Psoas muscle (tissue), 8 donors: ENCODE measurements around the gene TRDMT1. TPM values are rescaled to one million over a fixed set of nuclear protein-coding genes. Genes with fewer than 3 reads are reported as not detected.

Experiments used
- ATAC-seq, 4 donors: fragments of 200-7000 bp; cut with Tn5 transposase; one replicate each; pipeline ENCODE4 v1.9.1; 2020; ENCODE audit warnings: moderate library complexity in 3 of 4, mild to moderate bottlenecking in 2 of 4
- DNase-seq, 2 donors: peaks; one replicate each; pipeline ENCODE4 v3.0.0-alpha.2; 2020
- H3K27ac ChIP-seq: fragments of 200-600 bp; one replicate; pipeline ENCODE4 v1.8.0; 2022
- H3K27me3 ChIP-seq, 3 donors: fragments of 200-600 bp in 1 of 3; one replicate each; pipeline versions ENCODE4 v1.6.1 to v1.8.0; 2013 to 2022; ENCODE audit warnings: low read length in 2 of 3, mild to moderate bottlenecking in 2 of 3, moderate library complexity in 1 of 3; ENCODE audit not compliant: insufficient read depth in 3 of 3
- H3K36me3 ChIP-seq, 2 donors: fragments of 200-600 bp in 1 of 2; one replicate each; pipeline versions ENCODE4 v1.6.1 to v1.8.0; 2013 to 2022; ENCODE audit warnings: low read depth in 1 of 2, mild to moderate bottlenecking in 1 of 2, moderate library complexity in 1 of 2; ENCODE audit not compliant: insufficient read depth in 1 of 2
- H3K4me1 ChIP-seq: fragments of 200-600 bp; one replicate; pipeline ENCODE4 v1.8.0; 2022
- H3K4me3 ChIP-seq: fragments of 200-600 bp; one replicate; pipeline ENCODE4 v1.8.0; 2022; ENCODE audit warnings: mild to moderate bottlenecking
- H3K9me3 ChIP-seq: fragments of 200-600 bp; one replicate; pipeline ENCODE4 v1.8.0; 2022
- CTCF ChIP-seq: fragments of 200-600 bp; IDR thresholded peaks from one replicate; pipeline ENCODE4 v1.8.0; 2022; ENCODE audit warnings: antibody characterized with exemption
- WGBS, 3 donors: extraction: QIAGEN DNeasy Blood & Tissue Kit; methylation state at CpG; one replicate each; pipeline versions ENCODE4 v1.1.6 to v1.1.7; 2013; 5-methylcytosine and 5-hydroxymethylcytosine counted together
- intact Hi-C, 2 donors: fragments of 100-400 bp; cut with DNase I; formaldehyde crosslinking; loops; one replicate each; pipeline versions ENCODE4 v1.11.0 to v1.14.2; 2022
- polyA plus RNA-seq, 3 donors: library from polyadenylated mRNA; stranded (reverse); fragments of 200-250 nt; gene quantifications; one replicate each; pipeline ENCODE4 v1.2.3, GENCODE V29; 2013
- total RNA-seq, 4 donors: library from RNA; stranded (reverse); fragmentation: NEBNext Ultra II Directional in 2 of 4; extraction: Animal tissue kit (Norgen Biotek cat#: 25700) in 2 of 4; gene quantifications; one replicate each; pipeline versions ENCODE4 v1.2.1 to v1.2.4, GENCODE V29; 2021 to 2023
- donor health status: healthy with polysubstance abuse.
- donor health status: DM: no; HTN: no; CAD: no; lungs with moderate emphysema.
- donor health status: Bipolar disorder and iron deficiency.
- donor health status: healthy.
- donor health status: DM: yes; HTN: yes; CAD: no.
- donor health status: DM: no; HTN: no; CAD: no.
- donor health status: DM: no; HTN: no; CAD: no.
- donor health status: DM: yes; HTN: yes; CAD: no.

TRDMT1 gene
- total and polyA plus RNA-seq, 7 donors, result 0.49 to 2.7 (median 2.3) TPM

GRCh38 chr10:17237149-17237527, 35.7 kb upstream of the TRDMT1 start:
- intact Hi-C loops, result no loop called here
- H3K27me3 ChIP-seq, result peaks cover 0 to 25% (median 3%) of the 10 kb centered on the region in 3 donors
- peaks cover 3 to 58% of the 10 kb centered on the region in 2 donors for H3K36me3 ChIP-seq
- no peaks in the 10 kb centered on the region for H3K9me3 ChIP-seq
- DNase-seq (no peak), ATAC-seq (no peak)
- no peak for TF ChIP-seq CTCF
- H3K4me1 ChIP-seq, result peaks cover 39% of the 10 kb centered on the region
- H3K27ac ChIP-seq, result no peak overlapping the region
- WGBS, 3 donors, result 69 to 74% (median 74%) methylated on average over 5 of the region's 5 CpGs
- H3K4me3 ChIP-seq, result no peak overlapping the region

- WGBS, 3 donors, result 4 to 20% (median 19%) methylated on average over 1 of the region's 1 CpG
- no peak for ATAC-seq
- intact Hi-C loops, result no loop called here
- peaks cover 0 to 30% (median 3%) of the 10 kb centered on the region in 3 donors for H3K27me3 ChIP-seq
- no peaks in the 10 kb centered on the region for H3K9me3 ChIP-seq
- peaks cover 3 to 64% of the 10 kb centered on the region in 2 donors for H3K36me3 ChIP-seq
- H3K4me3 ChIP-seq, result no peak overlapping the region
- peaks cover 40% of the 10 kb centered on the region for H3K4me1 ChIP-seq
- no peak for DNase-seq
- no peak overlapping the region for H3K27ac ChIP-seq
- no peak for TF ChIP-seq CTCF
These were observed 35.1 kb upstream of the TRDMT1 start for GRCh38 chr10:17236468-17237148.

- Histone ChIP-seq H3K9me3 (no peaks in the 10 kb centered on the region), H3K27ac (no peak overlapping the region), H3K4me3 (peak overlapping the region; percentile 80), H3K36me3 (peaks cover 3 to 69% of the 10 kb centered on the region in 2 donors), H3K27me3 (peaks cover 0 to 44% (median 3%) of the 10 kb centered on the region in 3 donors), H3K4me1 (peaks cover 40% of the 10 kb centered on the region)
- no peak for ATAC-seq
- intact Hi-C loops, result no loop called here
- no peak for TF ChIP-seq CTCF
- WGBS, 3 donors, result 61 to 70% (median 64%) methylated on average over 8 of the region's 8 CpGs
- no peak for DNase-seq
These were observed 33.7 kb upstream of the TRDMT1 start for GRCh38 chr10:17235136-17235535.

GRCh38 chr10:17234431-17234945, 33.0 kb upstream of the TRDMT1 start:
- H3K27ac ChIP-seq, result no peak overlapping the region

More at GRCh38 chr10:17234431-17234945, 33.0 kb upstream of the TRDMT1 start:
- no peak for DNase-seq
- intact Hi-C loops, result no loop called here
- TF ChIP-seq CTCF, result no peak
- Histone ChIP-seq H3K27me3 (peaks cover 0 to 50% (median 4%) of the 10 kb centered on the region in 3 donors), H3K4me3 (peak overlapping the region; percentile 80), H3K4me1 (peaks cover 43% of the 10 kb centered on the region), H3K36me3 (peaks cover 3 to 69% of the 10 kb centered on the region in 2 donors), H3K9me3 (no peaks in the 10 kb centered on the region)
- ATAC-seq, result no peak
- WGBS, 3 donors, result 76 to 89% (median 80%) methylated on average over 5 of the region's 5 CpGs
